HG02938 (cell line): ENCODE results near the gene FBXL7.

Source experiments
- ATAC-seq: cut with Tn5 transposase; IDR thresholded peaks from one replicate; pipeline ENCODE4 v1.9.1; 2021; ENCODE audit warnings: mild to moderate bottlenecking, moderate library complexity; ENCODE audit not compliant: unreplicated experiment

FBXL7 gene

DNA sequence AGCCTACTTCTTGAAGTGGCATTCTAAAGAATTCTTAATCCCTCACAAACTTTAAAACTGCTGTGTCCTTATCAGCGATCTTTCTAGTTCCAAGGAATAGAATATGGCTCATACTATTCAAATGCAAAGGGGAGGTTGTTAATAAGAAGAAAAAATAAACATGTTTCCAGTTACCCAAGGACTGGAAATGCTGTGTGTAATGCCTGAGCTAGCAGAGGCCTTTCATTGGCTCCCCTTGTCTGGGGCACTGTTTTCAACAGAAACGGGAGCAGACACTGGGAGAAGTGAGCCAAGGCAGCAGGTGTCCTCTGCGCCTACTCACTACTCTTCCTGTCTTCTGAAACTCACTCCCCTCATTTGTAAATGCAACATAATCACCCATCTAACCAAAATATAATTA lies 426.6 kb downstream of the FBXL7 start:
- no peak for ATAC-seq

DNA sequence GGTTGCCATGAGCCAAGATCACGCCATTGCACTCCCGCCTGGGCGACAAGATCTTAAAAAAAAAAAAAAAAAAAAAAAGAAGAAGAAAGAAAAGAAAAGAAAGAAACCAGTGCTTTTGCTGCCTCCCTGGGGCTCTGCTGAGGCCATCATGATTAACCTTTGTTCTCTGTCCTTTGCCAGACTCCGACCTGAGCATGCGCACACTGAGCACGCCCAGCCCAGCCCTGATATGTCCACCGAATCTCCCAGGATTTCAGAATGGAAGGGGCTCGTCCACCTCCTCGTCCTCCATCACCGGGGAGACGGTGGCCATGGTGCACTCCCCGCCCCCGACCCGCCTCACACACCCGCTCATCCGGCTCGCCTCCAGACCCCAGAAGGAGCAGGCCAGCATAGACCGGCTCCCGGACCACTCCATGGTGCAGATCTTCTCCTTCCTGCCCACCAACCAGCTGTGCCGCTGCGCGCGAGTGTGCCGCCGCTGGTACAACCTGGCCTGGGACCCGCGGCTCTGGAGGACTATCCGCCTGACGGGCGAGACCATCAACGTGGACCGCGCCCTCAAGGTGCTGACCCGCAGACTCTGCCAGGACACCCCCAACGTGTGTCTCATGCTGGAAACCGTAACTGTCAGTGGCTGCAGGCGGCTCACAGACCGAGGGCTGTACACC lies 427.9 kb downstream of the FBXL7 start:
- no peak for ATAC-seq

GRCh38 chr5:15929611-15930263 lies 429.8 kb downstream of the FBXL7 start:
- ATAC-seq, result no peak

DNA sequence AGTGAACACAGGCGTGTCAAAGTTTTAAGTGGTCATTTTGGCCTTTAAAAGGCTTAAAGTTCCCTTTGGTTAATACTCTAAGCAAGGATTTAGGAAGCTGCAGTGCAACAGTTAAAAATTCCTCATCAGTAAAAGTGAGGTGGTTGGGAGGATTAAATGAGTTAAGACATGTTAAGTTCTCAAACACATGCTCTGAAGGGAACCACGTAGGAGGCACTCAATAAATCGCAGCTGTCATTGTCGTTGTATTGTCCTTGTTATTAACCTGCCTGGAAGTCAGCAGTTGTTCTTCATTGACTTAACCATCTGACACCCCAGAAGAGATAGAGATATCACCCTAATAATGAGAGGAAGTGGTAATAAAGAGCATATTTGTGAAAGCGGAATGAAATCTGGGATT lies 432.1 kb downstream of the FBXL7 start:
- ATAC-seq, result no peak

GRCh38 chr5:15933259-15934207 lies 433.6 kb downstream of the FBXL7 start:
- ATAC-seq, result no peak

- ATAC-seq, result no peak
These were observed 436.7 kb downstream of the FBXL7 start for GRCh38 chr5:15936505-15937245.

- no peak for ATAC-seq
These were observed 437.7 kb downstream of the FBXL7 start for GRCh38 chr5:15937708-15938107.

DNA sequence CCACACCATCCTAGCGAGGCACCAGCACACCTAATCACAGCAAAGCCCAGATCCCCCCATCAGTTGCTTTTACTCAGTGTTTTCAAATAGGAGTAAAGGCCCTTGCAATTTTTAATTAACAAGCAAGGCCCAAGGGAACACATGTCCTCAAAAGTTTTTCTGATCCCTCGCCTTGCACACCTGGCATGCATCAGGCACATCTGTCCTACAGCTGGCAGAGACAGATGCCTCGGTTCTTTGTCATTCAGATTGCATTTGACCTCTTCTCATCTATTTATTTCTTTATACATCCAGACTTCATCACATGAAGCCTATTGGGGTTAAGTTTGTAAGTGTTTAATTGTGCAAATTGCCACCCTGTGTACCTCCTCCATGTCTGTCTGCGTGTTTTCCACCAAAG lies 438.2 kb downstream of the FBXL7 start:
- no peak for ATAC-seq

GRCh38 chr5:15938961-15939360 lies 439.0 kb downstream of the FBXL7 start:
- no peak for ATAC-seq

DNA sequence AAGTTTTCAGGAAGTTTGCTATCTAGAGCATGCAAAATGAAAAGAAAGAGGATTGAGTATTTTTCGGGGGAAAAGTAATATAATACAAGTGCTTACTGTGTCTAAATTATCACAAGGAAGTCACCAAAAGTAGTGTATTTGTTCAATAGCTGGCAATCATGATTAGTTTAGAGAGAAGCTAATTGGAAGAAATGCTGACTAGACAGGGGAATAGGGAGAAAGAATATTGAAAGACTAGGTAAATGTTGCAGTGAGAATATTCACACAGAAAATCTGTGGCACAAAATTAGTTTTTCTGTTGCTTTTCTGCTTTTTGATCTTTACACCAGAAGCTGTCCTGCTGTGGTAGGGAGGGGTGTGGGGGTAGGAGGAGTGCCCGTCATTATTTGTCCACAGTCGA lies 440.9 kb downstream of the FBXL7 start:
- ATAC-seq, result no peak

GRCh38 chr5:15943487-15943886 lies 443.5 kb downstream of the FBXL7 start:
- ATAC-seq, result no peak

DNA sequence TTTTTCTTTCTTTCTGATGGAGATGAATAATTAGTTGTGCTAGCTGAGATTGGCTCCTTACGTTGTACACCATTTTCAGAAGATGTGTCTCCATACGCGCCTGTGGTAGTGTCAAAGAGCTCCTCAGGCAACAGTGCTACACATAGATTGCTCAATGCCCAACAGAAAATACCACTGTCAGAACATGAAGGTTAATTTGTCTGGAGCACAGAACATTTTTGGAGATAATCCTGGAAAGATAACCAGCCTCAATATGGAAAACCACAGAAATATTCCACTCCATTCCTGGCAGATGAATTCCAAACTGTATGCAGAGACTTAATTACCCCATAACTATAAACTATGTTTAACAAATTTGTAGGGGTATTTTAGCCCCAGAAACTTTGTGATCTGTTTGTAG lies 446.0 kb downstream of the FBXL7 start:
- ATAC-seq, result no peak

DNA sequence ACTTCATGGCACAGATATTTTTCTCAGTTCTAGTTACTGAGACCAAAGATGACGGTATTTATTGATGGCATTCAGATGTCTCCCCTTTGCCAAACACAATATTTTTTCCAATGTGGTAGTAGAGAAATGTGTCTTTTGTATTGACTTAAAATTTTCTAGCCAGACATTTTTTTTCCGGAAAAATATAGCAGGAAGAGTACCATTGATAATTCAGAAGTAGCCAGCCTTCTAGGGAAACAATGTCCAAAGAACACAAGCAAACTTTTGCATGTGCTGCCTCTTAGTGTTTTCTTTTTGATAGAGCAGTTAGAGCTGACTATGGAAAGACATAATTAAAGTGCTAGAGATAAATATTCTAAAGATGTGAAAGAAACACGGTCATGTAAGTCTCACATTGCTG lies 448.2 kb downstream of the FBXL7 start:
- ATAC-seq, result no peak

- ATAC-seq, result no peak
These were observed 451.1 kb downstream of the FBXL7 start for GRCh38 chr5:15951126-15951525.

DNA sequence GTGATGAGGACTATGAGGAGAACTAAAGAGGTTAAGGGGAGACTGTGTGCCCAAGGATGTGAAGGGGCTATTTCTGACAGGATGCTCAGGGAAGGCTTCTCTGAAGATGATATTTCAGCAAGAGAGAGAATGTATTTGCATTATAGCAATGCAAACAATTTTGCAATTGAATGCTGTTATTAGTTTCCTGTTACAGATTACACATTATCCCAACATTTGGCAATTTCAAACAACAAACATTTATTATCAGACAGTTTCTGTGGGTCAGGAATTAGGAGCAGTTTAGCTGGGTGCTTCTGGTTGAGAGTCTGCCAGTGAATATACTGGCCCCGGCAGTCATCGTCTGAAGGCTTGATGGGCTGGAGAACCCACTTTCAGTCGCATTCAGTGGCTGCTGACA lies 451.6 kb downstream of the FBXL7 start:
- no peak for ATAC-seq

GRCh38 chr5:15956622-15957021 lies 456.6 kb downstream of the FBXL7 start:
- ATAC-seq, result no peak

DNA sequence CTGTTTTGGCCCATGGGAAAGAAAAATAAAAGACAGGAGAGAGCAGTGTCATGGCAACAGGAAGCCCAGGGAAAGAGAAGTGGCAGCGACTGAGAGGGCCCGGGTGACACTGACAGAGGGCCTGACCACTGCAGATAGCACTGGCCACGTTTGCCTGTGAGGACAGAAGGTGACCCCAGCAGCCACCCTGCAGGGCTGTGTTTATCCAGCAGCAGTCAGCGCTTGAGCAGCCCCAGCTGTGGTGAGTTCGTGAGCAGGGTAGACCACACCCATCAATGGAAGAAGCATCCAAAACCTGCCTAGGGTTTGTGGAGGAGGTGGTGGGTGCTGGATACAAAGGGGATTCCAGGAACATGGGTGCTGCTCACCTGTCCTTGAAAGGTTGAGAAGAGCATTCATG lies 457.1 kb downstream of the FBXL7 start:
- ATAC-seq, result no peak

GRCh38 chr5:15959370-15960164 lies 459.6 kb downstream of the FBXL7 start:
- no peak for ATAC-seq

DNA sequence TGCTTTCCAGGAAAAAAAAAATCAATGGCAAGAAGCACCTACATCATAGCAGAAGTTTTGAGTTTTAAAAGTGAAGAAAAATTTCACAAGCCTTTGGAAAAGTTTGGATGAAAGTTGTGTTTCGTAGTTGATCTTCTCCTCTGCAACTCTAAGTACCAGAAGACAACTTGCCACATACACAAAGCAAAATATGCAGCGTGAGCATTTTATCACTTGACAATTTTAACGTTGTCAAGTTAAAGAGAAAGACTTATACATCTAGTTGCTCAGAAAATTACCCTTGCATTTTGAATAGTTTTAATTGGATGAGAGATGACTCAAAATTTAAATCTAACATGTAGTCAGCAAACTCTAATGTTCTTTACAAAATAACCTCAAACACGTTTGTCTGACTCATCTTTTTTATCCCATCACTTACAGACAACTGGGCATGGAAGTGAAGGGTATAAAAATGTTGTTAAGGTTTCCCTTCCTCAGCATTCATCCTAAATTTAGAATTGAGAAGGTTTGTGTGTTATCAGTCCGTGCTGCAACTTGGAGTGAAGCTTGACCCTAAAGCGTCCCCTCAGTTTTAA lies 466.2 kb downstream of the FBXL7 start:
- ATAC-seq, result no peak

DNA sequence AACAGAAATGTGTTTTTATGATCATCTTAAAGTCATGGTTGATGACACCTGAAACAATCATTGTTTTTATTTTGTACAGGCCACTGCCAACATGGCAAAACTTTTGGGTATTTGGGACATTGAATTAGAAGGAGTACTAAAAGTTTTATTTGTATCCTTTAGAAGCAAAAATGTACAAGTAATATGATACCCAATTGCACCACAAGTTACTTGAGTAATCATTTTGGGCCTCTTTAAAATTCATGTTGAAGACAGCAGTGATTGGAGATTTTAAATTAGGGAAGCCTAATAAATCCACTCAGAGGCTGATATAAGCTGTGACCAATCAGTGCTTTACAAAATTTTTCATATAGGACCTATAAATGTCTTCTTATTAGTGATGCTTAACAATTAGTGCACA lies 466.7 kb downstream of the FBXL7 start:
- ATAC-seq, result no peak
